Spinal cord (tissue), 10 donors: ENCODE data around the gene TC2N. TPM values are rescaled to one million over a fixed set of nuclear protein-coding genes. Genes with fewer than 3 reads are reported as not detected.

Experiments
- DNase-seq, 6 donors: peaks; one replicate each; pipeline versions ENCODE4 v3.0.0 to v3.0.0-alpha.2; 2013 to 2015; ENCODE audit warnings: low spot score in 6 of 6, low read depth in 4 of 6
- H3K27ac ChIP-seq: one replicate; pipeline ENCODE4 v1.5.1; 2013; ENCODE audit warnings: low read depth, low read length, control low read depth
- H3K27me3 ChIP-seq: one replicate; pipeline ENCODE4 v1.6.1; 2013; ENCODE audit warnings: low read length; ENCODE audit not compliant: control insufficient read depth, insufficient read depth
- H3K36me3 ChIP-seq: one replicate; pipeline ENCODE4 v1.6.1; 2013; ENCODE audit warnings: low read length; ENCODE audit not compliant: control insufficient read depth, insufficient read depth
- H3K4me1 ChIP-seq: one replicate; pipeline ENCODE4 v1.6.1; 2013; ENCODE audit warnings: low read length; ENCODE audit not compliant: control insufficient read depth, insufficient read depth
- H3K4me3 ChIP-seq: one replicate; pipeline ENCODE4 v1.5.1; 2013; ENCODE audit warnings: low read depth, low read length, control low read depth
- H3K9me3 ChIP-seq: one replicate; pipeline ENCODE4 v1.6.1; 2013; ENCODE audit warnings: low read length; ENCODE audit not compliant: control insufficient read depth, insufficient read depth
- WGBS: methylation state at CpG from one replicate; pipeline ENCODE4 v1.1.5; 2013; ENCODE audit warnings: missing lambda C conversion rate; ENCODE audit not compliant: insufficient coverage; 5-methylcytosine and 5-hydroxymethylcytosine counted together
- polyA plus RNA-seq, 2 donors: library from polyadenylated mRNA; unstranded; fragments of 120-200 nt; gene quantifications; one replicate each; pipeline ENCODE4 v1.2.1, GENCODE V29; 2013; ENCODE audit not compliant: insufficient read length in 2 of 2
- total RNA-seq, 2 donors: library from RNA; depleted of rRNA in 1 of 2; stranded (reverse); fragments of 120-200 nt in 1 of 2; fragments of >200 nt in 1 of 2; gene quantifications; one replicate each; pipeline versions ENCODE4 v1.2.3 to v1.2.4, GENCODE V29; 2013 to 2014
- donor health status: healthy.

The TC2N gene
- total and polyA plus RNA-seq, 4 donors = 5.4 to 17.1 (median 10.0) TPM

GRCh38 chr14:91786188-91786587 lies 81.1 kb downstream of the TC2N start:
- Histone ChIP-seq H3K4me3 (no peak overlapping the region), H3K27ac (no peak overlapping the region), H3K9me3 (no peaks in the 10 kb centered on the region), H3K36me3 (no peaks in the 10 kb centered on the region), H3K27me3 (no peaks in the 10 kb centered on the region), H3K4me1 (no peaks in the 10 kb centered on the region)
- no peak for DNase-seq
- no CpG with 5 or more reads among the region's 2 CpGs for WGBS

- Histone ChIP-seq H3K9me3 (no peaks in the 10 kb centered on the region), H3K27me3 (no peaks in the 10 kb centered on the region), H3K4me1 (no peaks in the 10 kb centered on the region), H3K4me3 (no peak overlapping the region), H3K27ac (no peak overlapping the region), H3K36me3 (no peaks in the 10 kb centered on the region)
- WGBS = no CpG with 5 or more reads among the region's 3 CpGs
- DNase-seq = no peak
Measured at GRCh38 chr14:91780452-91780851, 86.9 kb downstream of the TC2N start.

- Histone ChIP-seq H3K27ac (no peak overlapping the region), H3K4me1 (no peaks in the 10 kb centered on the region), H3K9me3 (no peaks in the 10 kb centered on the region), H3K4me3 (no peak overlapping the region), H3K27me3 (no peaks in the 10 kb centered on the region), H3K36me3 (no peaks in the 10 kb centered on the region)
- DNase-seq = no peak
- 100% methylated on average over 1 of the region's 2 CpGs for WGBS
Measured at GRCh38 chr14:91778217-91778616, 89.1 kb downstream of the TC2N start.

- no peaks in the 10 kb centered on the region for H3K4me1 ChIP-seq
- 59% methylated on average over 3 of the region's 5 CpGs for WGBS
- no peak overlapping the region for H3K27ac ChIP-seq
- H3K36me3 ChIP-seq = no peaks in the 10 kb centered on the region
- H3K4me3 ChIP-seq = no peak overlapping the region
- H3K9me3 ChIP-seq = no peaks in the 10 kb centered on the region
- no peak for DNase-seq
- no peaks in the 10 kb centered on the region for H3K27me3 ChIP-seq
Measured at GRCh38 chr14:91774140-91775096, 92.9 kb downstream of the TC2N start.

- Histone ChIP-seq H3K36me3 (no peaks in the 10 kb centered on the region), H3K27me3 (no peaks in the 10 kb centered on the region), H3K4me1 (no peaks in the 10 kb centered on the region), H3K27ac (no peak overlapping the region), H3K4me3 (no peak overlapping the region), H3K9me3 (no peaks in the 10 kb centered on the region)
- no peak for DNase-seq
- no CpG with 5 or more reads among the region's 2 CpGs for WGBS
Measured at GRCh38 chr14:91770185-91770584, 97.2 kb downstream of the TC2N start.

- H3K9me3 ChIP-seq = peaks cover 3% of the 10 kb centered on the region
- DNase-seq = no peak
- H3K27me3 ChIP-seq = no peaks in the 10 kb centered on the region
- peaks cover 3% of the 10 kb centered on the region for H3K4me1 ChIP-seq
- no CpG with 5 or more reads among the region's 4 CpGs for WGBS
- no peak overlapping the region for H3K4me3 ChIP-seq
- H3K36me3 ChIP-seq = no peaks in the 10 kb centered on the region
- H3K27ac ChIP-seq = no peak overlapping the region
Measured at GRCh38 chr14:91755570-91756295, 111.6 kb downstream of the TC2N start.

GRCh38 chr14:91754819-91755218 lies 112.5 kb downstream of the TC2N start:
- WGBS = no CpG with 5 or more reads among the region's 1 CpG
- DNase-seq = peak in 2 of 6 donors; percentile 12 to 28

GRCh38 chr14:91754185-91754584 lies 113.2 kb downstream of the TC2N start:
- H3K27ac ChIP-seq = no peak overlapping the region
- no peak for DNase-seq

More at GRCh38 chr14:91754819-91755218, 112.5 kb downstream of the TC2N start:
- Histone ChIP-seq H3K27ac (no peak overlapping the region), H3K4me3 (no peak overlapping the region), H3K27me3 (no peaks in the 10 kb centered on the region), H3K9me3 (no peaks in the 10 kb centered on the region), H3K4me1 (peaks cover 3% of the 10 kb centered on the region), H3K36me3 (no peaks in the 10 kb centered on the region)

GRCh38 chr14:91753501-91754128 lies 113.7 kb downstream of the TC2N start:
- no peak for DNase-seq
- H3K27me3 ChIP-seq = no peaks in the 10 kb centered on the region
- no CpG with 5 or more reads among the region's 4 CpGs for WGBS

More at GRCh38 chr14:91754185-91754584, 113.2 kb downstream of the TC2N start:
- Histone ChIP-seq H3K4me1 (peaks cover 3% of the 10 kb centered on the region), H3K4me3 (no peak overlapping the region), H3K27me3 (no peaks in the 10 kb centered on the region), H3K9me3 (no peaks in the 10 kb centered on the region), H3K36me3 (no peaks in the 10 kb centered on the region)
- no CpG with 5 or more reads among the region's 1 CpG for WGBS

More at GRCh38 chr14:91753501-91754128, 113.7 kb downstream of the TC2N start:
- H3K9me3 ChIP-seq = no peaks in the 10 kb centered on the region
- H3K4me3 ChIP-seq = no peak overlapping the region
- H3K27ac ChIP-seq = no peak overlapping the region
- no peaks in the 10 kb centered on the region for H3K36me3 ChIP-seq
- peaks cover 3% of the 10 kb centered on the region for H3K4me1 ChIP-seq
